Retinal pigment epithelial cell (primary cell): ENCODE measurements around the gene ACSM3.
"Not testable (repeated sequence)": the region's sequence is repeated elsewhere in the genome, so short reads cannot be mapped to it uniquely, and the experiment has no call there.

Experiments used
- DNase-seq: peaks from one replicate; pipeline ENCODE4 v3.0.0-alpha.2; 2010; ENCODE audit warnings: low read depth
- H3K4me3 ChIP-seq: 2 replicates; pipeline ENCODE4 v1.5.1; 2011; ENCODE audit warnings: mild to moderate bottlenecking, low read length, control low read depth, moderate library complexity
- TF ChIP-seq, protein P1 (sequence below): conservative IDR thresholded peaks from 2 replicates; pipeline ENCODE4 v1.5.1; 2011; ENCODE audit warnings: low read depth, low read length, control low read depth, inconsistent platforms

Gene ACSM3

DNA sequence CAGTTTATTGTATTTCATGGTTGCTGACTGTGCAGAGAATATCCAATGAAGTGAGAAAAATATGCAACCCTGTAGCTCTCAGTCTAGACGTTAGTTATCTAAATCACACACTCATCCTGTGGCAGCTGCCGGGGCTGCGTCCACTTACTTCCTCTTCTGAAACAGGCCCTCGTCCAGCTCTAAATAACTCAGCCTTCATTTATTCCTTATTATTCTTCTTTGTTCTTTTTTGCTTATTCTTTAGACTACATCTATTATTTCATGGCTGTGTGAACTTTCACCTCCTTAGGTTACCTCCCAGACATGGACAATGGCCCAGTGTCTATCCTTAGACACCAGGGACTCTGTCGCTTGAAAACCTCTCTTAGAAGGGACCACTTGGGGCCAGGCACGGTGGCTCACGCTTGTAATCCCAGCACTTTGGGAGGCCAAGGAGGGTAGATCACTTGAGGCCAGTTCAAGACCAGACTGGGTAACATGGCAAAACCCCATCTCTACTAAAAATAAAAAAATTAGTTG lies 18.8 kb upstream of the ACSM3 start:
- TF ChIP-seq, protein P1, sequence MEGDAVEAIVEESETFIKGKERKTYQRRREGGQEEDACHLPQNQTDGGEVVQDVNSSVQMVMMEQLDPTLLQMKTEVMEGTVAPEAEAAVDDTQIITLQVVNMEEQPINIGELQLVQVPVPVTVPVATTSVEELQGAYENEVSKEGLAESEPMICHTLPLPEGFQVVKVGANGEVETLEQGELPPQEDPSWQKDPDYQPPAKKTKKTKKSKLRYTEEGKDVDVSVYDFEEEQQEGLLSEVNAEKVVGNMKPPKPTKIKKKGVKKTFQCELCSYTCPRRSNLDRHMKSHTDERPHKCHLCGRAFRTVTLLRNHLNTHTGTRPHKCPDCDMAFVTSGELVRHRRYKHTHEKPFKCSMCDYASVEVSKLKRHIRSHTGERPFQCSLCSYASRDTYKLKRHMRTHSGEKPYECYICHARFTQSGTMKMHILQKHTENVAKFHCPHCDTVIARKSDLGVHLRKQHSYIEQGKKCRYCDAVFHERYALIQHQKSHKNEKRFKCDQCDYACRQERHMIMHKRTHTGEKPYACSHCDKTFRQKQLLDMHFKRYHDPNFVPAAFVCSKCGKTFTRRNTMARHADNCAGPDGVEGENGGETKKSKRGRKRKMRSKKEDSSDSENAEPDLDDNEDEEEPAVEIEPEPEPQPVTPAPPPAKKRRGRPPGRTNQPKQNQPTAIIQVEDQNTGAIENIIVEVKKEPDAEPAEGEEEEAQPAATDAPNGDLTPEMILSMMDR, result no peak
- H3K4me3 ChIP-seq, result no peak overlapping the region
- no peak for DNase-seq

DNA sequence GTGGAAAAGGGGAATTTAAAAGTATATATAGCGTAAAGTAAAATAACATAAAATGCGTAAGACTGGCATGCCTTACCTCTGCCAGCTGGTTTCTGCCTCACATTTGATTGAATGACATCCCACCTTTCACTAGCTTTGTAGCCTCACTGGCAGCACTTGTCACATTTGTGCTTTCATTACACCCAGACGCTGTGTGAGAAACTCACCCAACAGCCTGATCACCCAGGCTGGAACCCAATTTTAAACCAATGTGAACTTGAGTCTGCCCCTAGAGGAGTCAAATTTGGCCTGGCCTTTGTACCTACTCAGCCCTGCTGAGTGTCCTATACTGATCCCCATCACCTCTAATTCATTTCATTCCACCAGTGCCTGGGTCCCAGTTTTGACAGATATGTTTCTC lies 17.4 kb upstream of the ACSM3 start:
- DNase-seq, result no peak
- TF ChIP-seq, protein P1, result no peak
- H3K4me3 ChIP-seq, result no peak overlapping the region

DNA sequence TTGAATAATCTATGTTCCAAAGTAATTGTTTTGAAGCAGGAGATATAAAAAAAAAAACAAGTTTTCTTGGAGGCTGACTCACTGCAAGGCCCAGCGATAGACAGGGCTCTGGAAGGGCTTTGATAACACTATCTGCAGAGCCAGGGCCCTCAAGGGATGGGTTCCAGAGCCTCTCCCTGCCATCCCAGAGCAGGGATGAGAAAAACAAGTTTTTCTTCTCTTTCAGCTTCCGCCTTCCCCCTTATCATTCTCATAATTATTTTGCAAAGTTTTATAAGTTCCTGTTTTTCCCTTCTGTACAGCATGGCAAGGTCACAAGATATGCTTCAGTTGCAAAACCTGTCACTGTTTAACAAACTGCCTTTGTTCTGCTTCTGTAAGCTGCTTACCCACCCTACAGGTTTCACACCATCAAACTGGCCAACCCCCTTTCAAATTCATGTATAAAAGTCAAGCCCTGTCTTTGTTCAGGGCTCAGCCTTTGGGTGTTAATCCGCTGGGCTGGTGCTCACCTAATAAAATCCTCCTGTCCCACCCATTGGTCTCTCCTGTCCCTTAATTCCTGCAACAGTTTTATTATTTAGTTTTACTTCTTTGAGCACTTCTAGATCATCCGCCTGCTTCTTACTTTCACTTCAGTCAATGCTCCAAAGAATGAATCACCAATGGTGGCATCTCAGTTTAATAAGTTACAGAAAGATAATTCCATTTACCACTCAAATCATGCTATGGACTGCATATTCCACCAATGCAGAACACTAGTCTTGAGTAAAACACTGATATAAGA lies 16.6 kb upstream of the ACSM3 start:
- no peak overlapping the region for H3K4me3 ChIP-seq
- TF ChIP-seq, protein P1, result no peak
- no peak for DNase-seq

DNA sequence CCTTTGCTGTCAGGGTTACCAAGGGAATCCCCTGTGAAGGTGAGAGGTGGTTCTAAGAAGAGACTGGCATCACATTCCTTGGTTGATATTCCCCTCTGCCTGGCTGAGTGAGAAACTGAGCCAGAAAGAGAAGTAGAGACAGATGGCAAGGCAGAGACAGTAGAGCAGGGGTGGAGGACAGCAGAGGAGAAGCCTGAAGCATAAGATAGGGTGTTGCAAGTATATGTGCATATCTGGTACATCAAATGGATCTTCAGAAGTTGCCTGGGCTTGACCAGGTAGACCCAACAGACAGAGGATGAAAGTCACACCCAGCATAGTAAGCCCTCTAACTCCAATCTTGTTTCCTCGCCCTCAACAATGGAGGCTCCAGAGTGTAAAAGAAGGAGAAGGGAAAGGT lies 14.3 kb upstream of the ACSM3 start:
- no peak for DNase-seq
- TF ChIP-seq, protein P1, result no peak
- no peak overlapping the region for H3K4me3 ChIP-seq

DNA sequence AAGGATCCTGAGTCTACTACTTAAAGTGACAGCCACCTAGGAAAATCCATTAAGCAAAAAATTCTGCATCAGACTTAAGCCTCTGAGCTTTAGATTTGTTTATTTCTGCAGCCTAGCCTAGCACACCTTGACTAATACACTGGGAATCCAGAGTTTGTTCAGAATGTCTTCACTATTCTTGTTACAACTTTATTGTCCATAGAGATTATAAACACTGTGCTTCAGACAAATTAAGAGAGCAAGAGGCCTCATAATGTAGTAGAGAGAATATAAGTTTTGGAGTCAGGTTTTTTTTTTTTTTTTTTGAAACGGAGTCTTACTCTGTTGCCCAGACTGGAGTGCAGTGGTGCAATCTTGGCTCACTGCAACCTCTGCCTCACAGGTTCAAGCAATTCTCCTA lies 13.3 kb upstream of the ACSM3 start:
- no peak for DNase-seq
- TF ChIP-seq, protein P1, result no peak
- no peak overlapping the region for H3K4me3 ChIP-seq

DNA sequence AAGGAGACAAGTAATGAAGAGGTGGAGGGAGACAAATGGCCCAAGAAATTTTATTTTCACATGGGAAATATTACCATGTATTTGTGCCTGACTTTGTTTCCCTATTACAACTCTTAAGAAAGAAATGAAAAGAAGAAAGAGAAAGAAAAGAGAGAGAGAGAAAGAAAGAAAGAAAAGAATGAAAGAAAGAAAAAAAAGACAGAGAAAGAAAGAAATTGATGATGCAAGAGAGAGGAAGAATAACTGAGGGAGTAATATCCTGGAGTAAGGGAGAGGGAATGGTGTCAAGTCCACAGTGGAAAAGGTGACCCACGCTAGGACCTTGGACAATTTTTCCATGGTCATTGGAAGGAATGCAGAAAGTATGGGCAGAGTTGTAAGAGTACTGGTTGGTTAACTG lies 10.1 kb upstream of the ACSM3 start:
- no peak for DNase-seq
- no peak overlapping the region for H3K4me3 ChIP-seq
- TF ChIP-seq, protein P1, result no peak

DNA sequence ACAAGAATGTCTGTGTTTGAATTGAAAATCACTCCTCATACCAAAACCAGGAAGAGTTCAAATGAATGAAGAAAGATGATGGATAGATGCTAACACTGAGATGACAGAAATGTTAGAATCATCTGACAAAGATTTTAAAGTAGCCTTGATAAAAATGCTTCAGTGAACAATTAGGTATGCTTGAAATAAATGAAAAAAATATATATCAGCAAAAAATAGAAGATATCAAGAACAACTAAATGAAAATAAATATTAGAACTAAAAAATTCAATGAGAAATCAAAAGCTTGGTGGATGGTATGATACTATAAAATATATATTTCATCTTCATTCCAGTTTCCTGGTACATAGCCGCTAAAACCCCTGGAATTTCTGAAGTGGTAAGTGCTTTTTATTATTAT lies 8.6 kb upstream of the ACSM3 start:
- no peak for DNase-seq
- TF ChIP-seq, protein P1, result no peak
- no peak overlapping the region for H3K4me3 ChIP-seq

DNA sequence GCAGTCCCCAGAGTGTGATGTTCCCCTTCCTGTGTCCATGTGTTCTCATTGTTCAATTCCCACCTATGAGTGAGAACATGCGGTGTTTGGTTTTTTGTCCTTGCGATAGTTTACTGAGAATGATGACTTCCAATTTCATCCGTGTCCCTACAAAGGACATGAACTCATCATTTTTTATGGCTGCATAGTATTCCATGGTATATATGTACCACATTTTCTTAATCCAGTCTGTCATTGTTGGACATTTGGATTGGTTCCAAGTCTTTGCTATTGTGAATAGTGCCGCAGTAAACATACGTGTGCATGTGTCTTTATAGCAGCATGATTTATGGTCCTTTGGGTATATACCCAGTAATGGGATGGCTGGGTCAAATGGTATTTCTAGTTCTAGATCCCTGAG lies 8.0 kb upstream of the ACSM3 start:
- not testable (repeated sequence) for DNase-seq

More for the DNA sequence above, 8.0 kb upstream of the ACSM3 start:
- H3K4me3 ChIP-seq, result not testable (repeated sequence)
